H1 (cell line): Measurements from ENCODE around the gene CCDC127. TPM values are rescaled to one million over a fixed set of nuclear protein-coding genes. Genes with fewer than 3 reads are reported as not detected.

Experiments
- CTCF ChIA-PET: fragments of 300-600 bp; sonication (Branson Sonifier 250); formaldehyde crosslinking; loops from one replicate; lab custom pipeline; 2021; ENCODE audit not compliant: partially characterized antibody; lab: Charles Lee
- POLR2A ChIA-PET: fragments of 300-600 bp; sonication (Branson Sonifier 250); formaldehyde crosslinking; loops from one replicate; lab custom pipeline; 2021; ENCODE audit warnings: inconsistent platforms; ENCODE audit not compliant: partially characterized antibody; lab: Charles Lee
- DNase-seq, 2 experiments: peaks; one replicate each; pipeline versions ENCODE4 v3.0.0 to v3.0.0-alpha.2; 2010 to 2022; ENCODE audit warnings: low spot score in 2 of 2, low read depth in 1 of 2, mixed read lengths in 1 of 2
- FAIRE-seq: peaks from 2 replicates; lab custom pipeline; 2011; peaks lifted over from hg19 to GRCh38; lab: Jason Lieb, UNC
- H2AFZ ChIP-seq: 2 replicates; pipeline ENCODE4 v1.8.1; 2012; ENCODE audit warnings: low read length, inconsistent platforms
- H2AK5ac ChIP-seq: 2 replicates; pipeline ENCODE4 v1.6.1; 2013; ENCODE audit warnings: low read depth, low read length
- H2BK120ac ChIP-seq: replicated peaks from 2 replicates; pipeline ENCODE3; 2013; ENCODE audit warnings: low read depth, low read length, inconsistent platforms
- H2BK12ac ChIP-seq: 2 replicates; pipeline ENCODE4 v1.6.1; 2013; ENCODE audit warnings: low read depth, low read length
- H2BK15ac ChIP-seq: 2 replicates; pipeline ENCODE4 v1.6.1; 2013; ENCODE audit warnings: low read length
- H2BK20ac ChIP-seq: 2 replicates; pipeline ENCODE4 v1.6.1; 2013; ENCODE audit warnings: low read length
- H2BK5ac ChIP-seq: 2 replicates; pipeline ENCODE4 v1.6.1; 2013; ENCODE audit warnings: low read depth, low read length
- H3K14ac ChIP-seq: 2 replicates; pipeline ENCODE4 v1.6.1; 2013; ENCODE audit warnings: inconsistent platforms; ENCODE audit not compliant: insufficient read length
- H3K18ac ChIP-seq: 2 replicates; pipeline ENCODE4 v1.6.1; 2013; ENCODE audit warnings: low read length; ENCODE audit errors: extremely low read depth
- H3K23ac ChIP-seq: 2 replicates; pipeline ENCODE4 v1.6.1; 2013; ENCODE audit warnings: inconsistent platforms; ENCODE audit not compliant: insufficient read length
- H3K23me2 ChIP-seq: 2 replicates; pipeline ENCODE4 v1.6.1; 2013; ENCODE audit warnings: low read depth, low read length
- H3K27ac ChIP-seq: 2 replicates; pipeline ENCODE4 v1.6.1; 2011; ENCODE audit warnings: low read depth, low read length, inconsistent platforms
- H3K27me3 ChIP-seq, 4 experiments: replicated peaks in 1 of 4; 1 replicate in 1 of 4; 2 replicates in 3 of 4; pipeline versions ENCODE4 v1.6.1 to v1.8.1; 2011 to 2013; ENCODE audit warnings: low read length in 3 of 4, mild to moderate bottlenecking in 3 of 4, inconsistent platforms in 2 of 4, mixed read lengths in 2 of 4, moderate library complexity in 1 of 4; ENCODE audit not compliant: control insufficient read depth in 3 of 4, insufficient read depth in 3 of 4; ENCODE audit errors: extremely low read depth in 1 of 4
- H3K36me3 ChIP-seq, 4 experiments: 2 replicates each; pipeline versions ENCODE4 v1.6.1 to v1.8.1; 2011 to 2013; ENCODE audit warnings: mild to moderate bottlenecking in 4 of 4, low read length in 3 of 4, moderate library complexity in 2 of 4, control low read depth in 1 of 4, inconsistent platforms in 1 of 4; ENCODE audit not compliant: insufficient read depth in 4 of 4, control insufficient read depth in 2 of 4
- H3K4ac ChIP-seq: replicated peaks from 2 replicates; pipeline ENCODE3; 2013; ENCODE audit warnings: low read length, low read depth, mixed read lengths, inconsistent platforms; ENCODE audit not compliant: insufficient read length
- H3K4me1 ChIP-seq, 4 experiments: replicated peaks in 1 of 4; 1 replicate in 1 of 4; 2 replicates in 3 of 4; pipeline versions ENCODE4 v1.6.1 to v1.8.1; 2011 to 2013; ENCODE audit warnings: low read length in 3 of 4, inconsistent platforms in 2 of 4, mixed read lengths in 1 of 4; ENCODE audit not compliant: insufficient read depth in 4 of 4, control insufficient read depth in 3 of 4
- H3K4me2 ChIP-seq, 2 experiments: 2 replicates each; pipeline versions ENCODE4 v1.6.1 to v1.8.1; 2011 to 2013; ENCODE audit warnings: low read depth in 2 of 2, low read length in 2 of 2, control low read depth in 1 of 2, inconsistent platforms in 1 of 2, mild to moderate bottlenecking in 1 of 2; ENCODE audit not compliant: insufficient read depth in 1 of 2
- H3K4me3 ChIP-seq, 4 experiments: fragments of 200-600, 300-600 bp in 1 of 4; sonication (generic), shearing (Covaris generic), sonication (Bioruptor Twin) in 1 of 4; 2 replicates each; pipeline versions ENCODE4 v1.5.1 to v1.8.1; 2011 to 2016; ENCODE audit warnings: low read length in 4 of 4, low read depth in 3 of 4, control low read depth in 2 of 4, inconsistent platforms in 2 of 4, mild to moderate bottlenecking in 2 of 4, mixed read lengths in 1 of 4, moderate library complexity in 1 of 4; ENCODE audit not compliant: insufficient read depth in 2 of 4; ENCODE audit errors: extremely low read depth in 1 of 4
- H3K56ac ChIP-seq: replicated peaks from 2 replicates; pipeline ENCODE3; 2013; ENCODE audit warnings: low read depth, mild to moderate bottlenecking, mixed read lengths, low read length, inconsistent platforms; ENCODE audit not compliant: insufficient read length
- H3K79me1 ChIP-seq: 2 replicates; pipeline ENCODE4 v1.6.1; 2013; ENCODE audit warnings: low read depth, low read length, control low read depth
- H3K79me2 ChIP-seq, 2 experiments: 2 replicates each; pipeline versions ENCODE4 v1.6.1 to v1.8.1; 2012 to 2013; ENCODE audit warnings: low read length in 2 of 2, mild to moderate bottlenecking in 2 of 2, inconsistent platforms in 1 of 2; ENCODE audit not compliant: insufficient read depth in 2 of 2, control insufficient read depth in 1 of 2
- H3K9ac ChIP-seq, 4 experiments: replicated peaks in 1 of 4; 1 replicate in 1 of 4; 2 replicates in 3 of 4; pipeline versions ENCODE4 v1.6.1 to v1.8.1; 2011 to 2013; ENCODE audit warnings: low read depth in 3 of 4, low read length in 3 of 4, control low read depth in 2 of 4, mild to moderate bottlenecking in 2 of 4, moderate library complexity in 2 of 4, inconsistent platforms in 1 of 4; ENCODE audit errors: extremely low read depth in 1 of 4
- H3K9me3 ChIP-seq, 2 experiments: 2 replicates each; pipeline versions ENCODE4 v1.6.1 to v1.8.1; 2012 to 2013; ENCODE audit warnings: mild to moderate bottlenecking in 2 of 2, moderate library complexity in 2 of 2, control low read depth in 1 of 2, inconsistent platforms in 1 of 2, low read depth in 1 of 2, low read length in 1 of 2, mixed read lengths in 1 of 2; ENCODE audit not compliant: insufficient read depth in 2 of 2
- H4K20me1 ChIP-seq, 2 experiments: replicated peaks in 1 of 2; 2 replicates each; pipeline versions ENCODE3 to v1.8.1; 2011 to 2013; ENCODE audit warnings: inconsistent platforms in 2 of 2, low read length in 2 of 2, mild to moderate bottlenecking in 1 of 2; ENCODE audit not compliant: insufficient read depth in 2 of 2, control insufficient read depth in 1 of 2
- H4K5ac ChIP-seq: 2 replicates; pipeline ENCODE4 v1.6.1; 2013; ENCODE audit warnings: low read length, low read depth, mixed read lengths, inconsistent platforms; ENCODE audit not compliant: insufficient read length
- H4K8ac ChIP-seq: 2 replicates; pipeline ENCODE4 v1.8.0; 2013; ENCODE audit warnings: mild to moderate bottlenecking, moderate library complexity, low read length, inconsistent platforms; ENCODE audit not compliant: insufficient read depth; ENCODE audit errors: extremely low read depth
- H4K91ac ChIP-seq: replicated peaks from 2 replicates; pipeline ENCODE3; 2013; ENCODE audit warnings: low read length, mixed read lengths, inconsistent platforms; ENCODE audit not compliant: insufficient read length
- BRCA1 ChIP-seq: IDR thresholded peaks from 2 replicates; pipeline ENCODE4 v1.6.1; 2012; ENCODE audit warnings: low read depth, low read length, improper control_type of control experiment
- CHD1 ChIP-seq: IDR thresholded peaks from 2 replicates; pipeline ENCODE4 v1.6.1; 2012; ENCODE audit warnings: low read depth, low read length, improper control_type of control experiment
- EZH2 ChIP-seq: fragments of 200-600 bp; sonication (generic); IDR thresholded peaks from 2 replicates; pipeline ENCODE4 v1.7.1; 2012; ENCODE audit warnings: low read depth, mild to moderate bottlenecking, moderate library complexity, low read length, inconsistent platforms; ENCODE audit not compliant: severe bottlenecking
- JUN ChIP-seq: IDR thresholded peaks from 2 replicates; pipeline ENCODE4 v1.6.1; 2011; ENCODE audit warnings: low read depth, mild to moderate bottlenecking, improper control_type of control experiment, low read length
- NANOG ChIP-seq: IDR thresholded peaks from 2 replicates; pipeline ENCODE4 v1.6.1; 2011; ENCODE audit warnings: low read length, low read depth, mild to moderate bottlenecking, inconsistent platforms; ENCODE audit not compliant: insufficient read depth, poor library complexity, severe bottlenecking
- PHF8 ChIP-seq: fragments of 200-600 bp; sonication (generic); conservative IDR thresholded peaks from 2 replicates; pipeline ENCODE4 v1.7.1; 2012; ENCODE audit warnings: low read depth, mild to moderate bottlenecking, inconsistent platforms, low read length, moderate library complexity
- POU5F1 ChIP-seq: IDR thresholded peaks from 2 replicates; pipeline ENCODE4 v1.6.1; 2011; ENCODE audit warnings: low read depth, mild to moderate bottlenecking, low read length, moderate library complexity
- RAD21 ChIP-seq, 2 experiments: IDR thresholded peaks in 1 of 2; conservative IDR thresholded peaks in 1 of 2; 2 replicates each; pipeline ENCODE4 v1.6.1; 2011; ENCODE audit warnings: low read depth in 2 of 2, low read length in 2 of 2, improper control_type of control experiment in 1 of 2, inconsistent platforms in 1 of 2, mild to moderate bottlenecking in 1 of 2, moderate library complexity in 1 of 2
- RNF2 ChIP-seq: fragments of 200-900, 300-1000 bp; sonication (generic); IDR thresholded peaks from 2 replicates; pipeline ENCODE4 v1.7.1; 2016; ENCODE audit warnings: borderline replicate concordance, low read depth, mild to moderate bottlenecking, antibody characterized with exemption, low read length; ENCODE audit not compliant: poor library complexity, severe bottlenecking; ENCODE audit errors: missing control alignments
- SIX5 ChIP-seq: IDR thresholded peaks from 2 replicates; pipeline ENCODE4 v1.6.1; 2011; ENCODE audit warnings: mild to moderate bottlenecking, low read depth, low read length
- SP2 ChIP-seq: IDR thresholded peaks from 2 replicates; pipeline ENCODE4 v1.6.1; 2012; ENCODE audit warnings: mild to moderate bottlenecking, low read length, inconsistent platforms
- SP4 ChIP-seq: IDR thresholded peaks from 2 replicates; pipeline ENCODE4 v1.6.1; 2012; ENCODE audit warnings: low read length, inconsistent platforms
- TAF1 ChIP-seq: IDR thresholded peaks from 2 replicates; pipeline ENCODE4 v1.6.1; 2011; ENCODE audit warnings: mild to moderate bottlenecking, low read depth, low read length
- TBP ChIP-seq: IDR thresholded peaks from 2 replicates; pipeline ENCODE4 v1.6.1; 2011; ENCODE audit warnings: low read depth, low read length, improper control_type of control experiment
- WGBS, 2 experiments: shearing (Covaris generic) in 1 of 2; methylation state at CpG; one replicate each; pipeline versions ENCODE4 v1.1.6 to v1.1.7; 2013 to 2015; ENCODE audit warnings: low lambda C conversion rate in 2 of 2, mixed read lengths in 2 of 2, inconsistent platforms in 1 of 2, low coverage in 1 of 2, missing lambda C conversion rate in 1 of 2; ENCODE audit not compliant: insufficient replicate concordance in 2 of 2, insufficient coverage in 1 of 2, insufficient read length in 1 of 2; ENCODE audit errors: extremely low coverage in 1 of 2, missing lambda C conversion rate in 1 of 2; 5-methylcytosine and 5-hydroxymethylcytosine counted together
- polyA plus RNA-seq, 7 experiments: library from polyadenylated mRNA; depleted of rRNA in 3 of 7; stranded (reverse) in 5 of 7; unstranded in 2 of 7; fragments of >200 nt in 5 of 7; fragments of 200-250 nt in 2 of 7; gene quantifications; 1 replicate in 5 of 7; 2 replicates in 1 of 7; 4 replicates in 1 of 7; pipeline versions ENCODE4 v1.2.1 to v1.2.3, GENCODE V29; 2011 to 2013; ENCODE audit warnings: missing spikeins in 2 of 7, mixed read lengths in 2 of 7
- total RNA-seq: library from RNA; stranded (reverse); fragmentation: NEBNext Ultra II Directional; extraction: Animal tissue kit (Norgen Biotek cat#: 25700); gene quantifications from 2 replicates; pipeline ENCODE4 v1.2.1, GENCODE V29; 2021

Gene CCDC127
- total and polyA plus RNA-seq, 2 of the 8 experiments (the other 6 are each of a cell fraction or from before 2014, with no cell fraction given), result 2.9 to 8.0 TPM

DNA sequence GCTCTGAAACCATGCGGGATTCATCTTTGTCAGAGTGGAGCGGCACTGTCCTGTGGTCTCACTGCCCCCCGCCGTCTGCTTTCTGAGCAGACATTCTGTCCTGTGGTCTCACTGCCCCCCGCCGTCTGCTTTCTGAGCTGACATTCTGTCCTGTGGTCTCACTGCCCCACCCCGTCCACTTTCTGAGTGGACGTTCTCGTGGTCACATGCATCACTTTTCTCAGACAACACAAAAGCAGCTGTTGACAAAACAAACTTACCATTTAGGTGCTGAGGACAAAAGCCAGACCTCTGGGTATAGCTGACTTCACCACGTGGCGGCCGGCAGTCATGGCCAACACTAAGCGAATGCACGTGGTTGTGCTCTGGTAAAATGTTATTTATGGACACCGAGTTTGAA is 23.9 kb downstream of the CCDC127 start:
- no peak overlapping the region for H3K4me2 ChIP-seq
- H4K20me1 ChIP-seq, result peaks cover 0 to 7% of the 10 kb centered on the region in 2 experiments
- DNase-seq (no peak), FAIRE-seq (no peak)
- H3K36me3 ChIP-seq, result no peaks in the 10 kb centered on the region
- no peak overlapping the region for H3K4ac ChIP-seq
- H2BK12ac ChIP-seq, result no peak overlapping the region
- H3K79me2 ChIP-seq, result no peaks in the 10 kb centered on the region
- no peak overlapping the region for H3K23ac ChIP-seq
- no peak overlapping the region for H3K27ac ChIP-seq
- POLR2A ChIA-PET, result interaction anchor here (1.2 to 1.6 kb wide), 2 partner anchors 13 to 24 kb away, joined by 4 to 5 read pairs; partner anchors contain the start of genes CCDC127 and SDHA
- no peak overlapping the region for H2BK20ac ChIP-seq
- H2AK5ac ChIP-seq, result no peak overlapping the region
- no peaks in the 10 kb centered on the region; the same call in 1 of the 2 replicates for H3K79me1 ChIP-seq
- H4K5ac ChIP-seq, result no peak overlapping the region
- WGBS, 2 experiments, result 92% methylated on average over 15 of the region's 15 CpGs; no CpG with 5 or more reads in 1 of the 2 experiments
- H3K23me2 ChIP-seq, result no peaks in the 10 kb centered on the region
- no peak overlapping the region for H3K9ac ChIP-seq
- H3K56ac ChIP-seq, result no peak overlapping the region
- H2BK15ac ChIP-seq, result no peak overlapping the region
- H4K91ac ChIP-seq, result no peak overlapping the region
- no peak overlapping the region for H4K8ac ChIP-seq
- no peak overlapping the region for H2BK120ac ChIP-seq
- no peak overlapping the region for H3K18ac ChIP-seq
- H3K27me3 ChIP-seq, result no peaks in the 10 kb centered on the region
- CTCF ChIA-PET, result interaction anchor here (0.6 to 1.9 kb wide), 8 partner anchors 9 to 253 kb away, joined by 3 to 5 read pairs (median 3); no protein-coding TSS in a partner anchor
- H3K4me3 ChIP-seq, result no peak overlapping the region
- H2AFZ ChIP-seq, result no peak overlapping the region
- H2BK5ac ChIP-seq, result no peak overlapping the region
- no peak overlapping the region for H3K14ac ChIP-seq
- peaks cover 0 to 2% (median 1%) of the 10 kb centered on the region in 4 experiments; a peak in 4 of 7 replicates for H3K4me1 ChIP-seq
- H3K9me3 ChIP-seq, result no peaks in the 10 kb centered on the region
- TF ChIP-seq SIX5, result no peak
- no peak for TF ChIP-seq BRCA1
- no peak for TF ChIP-seq PHF8
- TF ChIP-seq TBP, result no peak
- no peak for TF ChIP-seq TAF1
- no peak for TF ChIP-seq NANOG
- no peak for TF ChIP-seq RNF2
- TF ChIP-seq SP4, result no peak
- TF ChIP-seq JUN, result no peak
- TF ChIP-seq EZH2, result no peak
- TF ChIP-seq POU5F1, result no peak
- TF ChIP-seq SP2, result no peak
- no peak for TF ChIP-seq RAD21 (IDR thresholded peaks at IDR 0.05 in 1 of 2, conservative IDR thresholded peaks at IDR 0.05 in 1 of 2; ENCODE audit: low read depth in 2 of 2, low read length in 2 of 2)
- TF ChIP-seq CHD1, result no peak
